B cell (primary cell): ENCODE results near the gene TCIRG1. TPM values are rescaled to one million over a fixed set of nuclear protein-coding genes. Genes with fewer than 3 reads are reported as not detected.

Experiments used
- polyA plus RNA-seq: library from polyadenylated mRNA; depleted of rRNA; stranded (reverse); fragments of >200 nt; gene quantifications from 2 replicates; pipeline ENCODE4 v1.2.3, GENCODE V29; 2012
- small RNA-seq: library from RNA; depleted of rRNA; stranded (forward); fragments of <200 nt; gene quantifications from one replicate; pipeline ENCODE3, GENCODE V24; 2012; ENCODE audit warnings: low replicate concordance, low read depth; ENCODE audit not compliant: insufficient read length
- total RNA-seq, 2 donors: library from RNA; stranded (reverse); fragments of 120-200 nt in 1 of 2; gene quantifications; 1 replicate in 1 of 2; 2 replicates in 1 of 2; pipeline versions ENCODE4 v1.2.3 to v1.2.4, GENCODE V29; 2013 to 2022

Gene TCIRG1
- total and polyA plus RNA-seq, 2 donors (not counting 1 experiment from before 2014, with no cell fraction given), result 305 to 725 TPM

Small RNA genes lying within 50 kb of the gene (small RNA-seq; reads per million reads assigned to genes)
- not detected for gene MIR6753

Other genes with a start within 250 kb of the TCIRG1 start
- gene UNC93B1, start 34.9 kb upstream of the TCIRG1 start, total RNA-seq, result 114 and 123 TPM in 2 replicates
- 308 and 342 TPM in 2 replicates for gene UNC93B1, start 34.9 kb upstream of the TCIRG1 start, polyA plus RNA-seq
- gene ALDH3B1, start 28.7 kb upstream of the TCIRG1 start, total RNA-seq, result 0.39 and 0.81 TPM in 2 replicates
- 0.74 and 0.81 TPM in 2 replicates for gene ALDH3B1, start 28.7 kb upstream of the TCIRG1 start, polyA plus RNA-seq
- 73.9 and 75.2 TPM in 2 replicates for gene NDUFS8, start 8.3 kb upstream of the TCIRG1 start, total RNA-seq
- 69.6 and 84.6 TPM in 2 replicates for gene NDUFS8, start 8.3 kb upstream of the TCIRG1 start, polyA plus RNA-seq
- 20.6 and 24.9 TPM in 2 replicates for gene CHKA, start 82.4 kb downstream of the TCIRG1 start, total RNA-seq
- gene CHKA, start 82.4 kb downstream of the TCIRG1 start, polyA plus RNA-seq, result 10.6 and 21.7 TPM in 2 replicates
- 77.8 and 81.8 TPM in 2 replicates for gene KMT5B, start 174.3 kb downstream of the TCIRG1 start, total RNA-seq
- gene KMT5B, start 174.3 kb downstream of the TCIRG1 start, polyA plus RNA-seq, result 13.4 and 23.0 TPM in 2 replicates
- gene C11orf24, start 232.9 kb downstream of the TCIRG1 start, total RNA-seq, result 81.8 and 88.6 TPM in 2 replicates
- gene C11orf24, start 232.9 kb downstream of the TCIRG1 start, polyA plus RNA-seq, result 94.2 and 94.7 TPM in 2 replicates